ENCODE measurements around the gene RNASET2.

RNASET2 gene, protein sequence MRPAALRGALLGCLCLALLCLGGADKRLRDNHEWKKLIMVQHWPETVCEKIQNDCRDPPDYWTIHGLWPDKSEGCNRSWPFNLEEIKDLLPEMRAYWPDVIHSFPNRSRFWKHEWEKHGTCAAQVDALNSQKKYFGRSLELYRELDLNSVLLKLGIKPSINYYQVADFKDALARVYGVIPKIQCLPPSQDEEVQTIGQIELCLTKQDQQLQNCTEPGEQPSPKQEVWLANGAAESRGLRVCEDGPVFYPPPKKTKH

DNA sequence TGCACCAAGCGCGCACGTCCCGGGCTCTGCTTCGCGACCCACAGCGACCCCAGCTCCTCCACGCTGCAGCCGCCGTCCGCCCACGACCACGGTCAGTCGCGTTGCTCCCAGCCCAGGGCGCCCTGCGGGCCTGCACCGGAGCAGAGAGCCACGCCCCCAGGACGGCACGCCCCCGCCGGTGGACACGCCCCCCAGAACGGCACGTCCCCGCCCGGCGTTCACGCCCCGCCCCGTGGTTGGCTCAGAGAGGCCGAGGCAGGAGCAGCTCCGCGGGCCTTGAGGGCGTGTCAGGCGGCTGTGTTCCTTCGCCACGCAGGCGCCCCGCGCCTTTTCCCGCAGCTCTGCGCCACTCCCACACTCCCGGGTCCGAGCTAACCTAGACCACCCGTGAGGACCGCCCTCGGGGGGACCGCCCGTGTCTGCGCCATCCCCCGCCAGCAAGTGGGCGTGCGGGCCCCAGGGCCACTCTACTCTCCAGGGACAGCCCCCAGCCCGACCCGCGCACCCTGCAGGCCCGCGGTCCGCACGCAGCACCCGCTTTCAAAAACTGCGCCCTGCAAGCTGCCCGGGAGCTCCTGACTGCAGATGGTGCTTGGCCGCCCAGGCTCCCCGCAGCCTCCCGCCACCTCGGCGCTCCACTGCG is at the start of gene RNASET2:
TSS of gene RNASET2 (minus strand) at position 107 of the 643 bp plus-strand sequence. CDS start 368 bp downstream, outside the sequence.
- peak; percentile 98 for DNase-seq (ENCODE audit: low read depth)

DNA sequence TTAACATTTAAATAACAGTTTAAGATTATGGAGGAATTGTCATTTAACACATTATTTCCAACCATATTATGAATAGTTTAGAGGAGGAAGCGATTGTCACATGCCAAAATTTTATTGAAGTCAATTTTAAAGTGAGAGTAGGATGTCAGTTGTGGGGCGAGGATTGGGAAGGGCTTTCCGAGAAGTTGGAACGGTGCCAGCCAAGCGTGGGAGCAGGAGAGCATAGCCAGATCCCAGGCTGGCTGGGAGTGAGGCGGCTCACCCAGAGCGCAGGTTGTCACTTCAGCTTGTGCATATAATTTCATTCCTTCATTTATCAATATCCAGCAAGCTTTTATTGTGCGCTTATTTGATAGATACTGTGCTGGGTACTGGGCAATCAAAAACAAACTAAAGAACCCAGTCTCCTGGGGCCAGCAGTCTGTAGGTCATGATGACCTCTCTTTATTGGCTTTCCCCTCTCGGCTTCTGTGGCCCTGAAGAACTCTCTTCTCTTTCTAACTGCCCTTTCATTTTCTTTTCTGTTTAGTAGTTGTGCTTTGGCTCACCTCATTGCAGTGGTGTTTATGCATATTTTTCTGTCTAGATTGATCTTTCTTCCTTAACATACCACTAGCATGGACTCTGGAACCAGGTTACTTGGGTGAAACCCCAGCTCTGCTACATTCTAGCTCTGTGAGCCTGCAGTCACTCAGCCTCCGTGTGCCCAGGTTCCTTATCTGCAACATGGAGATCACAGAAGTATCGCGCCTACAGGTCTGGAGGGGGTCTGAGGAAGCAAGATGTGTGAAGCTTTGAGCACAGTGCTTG is 49.2 kb upstream of the RNASET2 start:
- no peak for DNase-seq (ENCODE audit: low read depth)

DNA sequence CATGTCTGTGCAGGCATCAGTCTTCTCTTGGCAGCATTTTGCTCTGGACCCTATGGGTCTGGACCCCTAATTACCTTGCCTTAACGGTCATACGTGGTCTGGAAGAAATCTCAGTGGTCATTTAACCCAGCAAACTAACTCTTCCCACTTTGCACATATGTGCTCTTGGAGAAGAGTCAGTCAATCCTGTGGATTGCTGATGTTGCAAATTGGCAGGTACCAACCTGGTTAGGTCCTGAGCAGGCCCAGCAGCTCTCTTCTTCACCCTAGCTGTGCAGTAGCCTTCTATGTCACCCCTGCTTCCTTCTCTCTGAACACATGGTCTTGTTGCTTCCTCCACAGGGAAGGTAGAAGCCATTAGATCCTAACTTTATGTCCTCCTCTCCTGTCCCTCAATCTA is 44.4 kb upstream of the RNASET2 start:
- no peak for DNase-seq (ENCODE audit: low read depth)

DNA sequence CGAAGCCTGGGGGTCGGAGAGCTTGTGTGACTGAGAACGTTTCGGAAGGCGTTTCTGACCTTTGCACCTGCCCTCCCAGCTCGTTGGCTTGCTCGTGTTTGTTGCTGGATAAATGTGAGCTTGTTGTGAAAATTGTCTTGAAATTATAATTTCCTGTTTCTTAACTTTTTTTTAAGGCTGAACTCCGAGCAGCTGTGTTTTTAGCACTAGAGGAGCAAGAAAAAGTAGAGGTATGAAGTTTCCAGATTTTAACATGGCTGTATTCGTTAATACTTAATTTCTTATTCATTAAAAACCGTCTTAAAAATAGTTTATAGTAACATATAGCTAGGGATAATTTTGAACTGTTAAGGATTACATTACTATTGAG is 43.5 kb upstream of the RNASET2 start:
- no peak for DNase-seq (ENCODE audit: low read depth)

DNA sequence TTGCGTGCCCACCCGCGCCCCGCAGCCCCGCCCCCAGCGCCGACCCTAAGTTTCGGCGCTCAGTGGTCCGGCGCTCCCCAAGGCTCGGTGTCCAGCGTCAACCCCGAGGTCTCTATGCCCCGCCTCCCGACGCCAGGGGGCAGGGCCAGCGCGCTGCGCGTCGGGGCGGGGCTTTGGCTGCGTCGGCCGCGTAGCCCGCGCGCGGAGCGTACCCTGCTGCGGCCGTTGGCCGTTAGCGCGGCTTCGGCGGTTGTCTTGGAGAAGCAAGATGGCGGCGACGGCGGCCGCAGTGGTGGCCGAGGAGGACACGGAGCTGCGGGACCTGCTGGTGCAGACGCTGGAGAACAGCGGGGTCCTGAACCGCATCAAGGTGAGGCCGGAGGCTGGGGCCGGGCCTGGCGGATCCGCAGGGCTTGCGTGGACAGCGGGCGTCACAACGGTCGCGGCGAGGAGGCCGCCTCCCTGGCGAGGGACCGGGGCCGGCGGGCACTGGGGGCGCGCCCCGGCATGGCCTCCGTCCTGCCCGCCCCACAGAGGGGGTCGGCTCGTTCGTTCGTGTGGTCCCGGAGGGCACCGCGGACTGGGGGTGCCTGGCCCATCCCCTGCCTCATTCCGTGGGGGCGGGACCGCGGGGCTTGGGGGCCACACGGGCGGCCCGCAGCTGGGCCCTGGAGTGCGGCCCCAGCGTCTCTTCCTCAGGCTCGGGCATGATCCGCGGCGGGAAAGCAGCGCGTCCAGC is 43.0 kb upstream of the RNASET2 start, which contains the start of gene CEP43:
TSS of gene CEP43 (plus strand) at position 253 of the 739 bp plus-strand sequence. CDS start at position 269, 16 bp downstream.
- peak; percentile 90 for DNase-seq (ENCODE audit: low read depth)

DNA sequence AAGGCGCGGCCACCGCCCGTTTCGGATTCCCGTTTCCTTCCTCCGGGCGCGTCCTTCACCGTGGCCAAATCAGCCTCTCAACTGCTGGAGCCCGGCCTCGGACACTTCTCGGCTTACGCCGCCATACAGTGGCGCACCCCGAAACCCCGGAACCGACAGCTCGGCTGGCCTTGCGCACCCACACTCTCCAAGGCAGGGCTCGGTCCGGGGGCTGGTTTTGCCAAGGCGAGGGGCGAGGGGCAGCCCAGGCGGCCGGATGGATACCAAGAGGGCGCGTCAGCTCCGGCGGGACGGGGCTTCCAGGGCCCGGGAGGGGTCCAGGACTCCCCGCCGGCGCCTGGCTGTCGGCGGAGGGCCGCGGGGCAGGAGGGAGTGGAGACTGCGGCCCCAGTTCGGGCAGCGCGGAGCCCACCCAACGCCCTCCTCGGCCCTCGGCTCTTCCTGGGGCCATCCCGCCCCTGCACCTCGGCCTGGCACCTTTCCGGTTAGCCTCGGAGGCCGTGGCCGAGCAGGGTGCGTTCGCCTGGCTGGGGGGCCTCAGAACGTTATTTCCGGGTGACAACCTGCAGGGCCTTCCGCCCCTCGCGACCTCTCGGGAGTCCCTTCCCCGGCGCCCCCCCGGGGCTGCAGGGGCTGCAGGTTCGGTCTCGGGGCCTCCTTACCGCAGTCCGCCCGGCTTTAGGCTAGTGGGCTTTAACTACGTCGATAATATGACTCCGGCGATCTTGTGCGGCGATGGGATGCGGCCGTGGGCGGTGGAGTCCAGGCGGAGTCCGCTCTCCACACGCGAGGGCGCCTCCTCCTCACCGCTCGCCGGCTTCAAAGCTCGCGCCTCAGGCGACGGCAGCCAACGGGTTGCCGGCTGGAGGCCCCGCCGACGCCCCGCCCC is 42.1 kb upstream of the RNASET2 start:
- peak; percentile 4 for DNase-seq (ENCODE audit: low read depth)

DNA sequence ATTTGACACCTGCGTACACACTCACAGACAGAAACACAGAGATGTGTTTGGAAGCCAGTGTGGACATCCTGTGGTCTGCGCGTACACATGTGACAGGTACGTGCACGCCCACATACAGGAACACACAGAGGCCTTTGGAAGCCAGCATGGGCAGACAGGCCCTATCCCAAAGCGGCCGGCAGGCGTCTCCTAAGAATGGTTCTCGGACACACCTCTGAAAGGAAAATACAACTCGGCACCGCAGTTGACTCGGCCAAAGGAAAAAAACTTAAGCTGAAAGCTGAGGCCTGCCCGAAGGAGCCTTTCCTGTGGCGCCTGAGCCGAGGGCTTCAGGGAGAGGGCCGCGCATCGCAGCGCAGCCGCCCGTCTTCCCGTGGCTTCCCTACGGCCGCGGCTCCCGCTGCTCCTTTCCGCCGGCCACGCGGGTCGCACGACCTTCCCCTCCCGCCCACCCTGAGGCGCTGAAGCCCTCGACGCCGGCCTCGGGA is 41.5 kb upstream of the RNASET2 start:
- DNase-seq (ENCODE audit: low read depth): peak; percentile 15

DNA sequence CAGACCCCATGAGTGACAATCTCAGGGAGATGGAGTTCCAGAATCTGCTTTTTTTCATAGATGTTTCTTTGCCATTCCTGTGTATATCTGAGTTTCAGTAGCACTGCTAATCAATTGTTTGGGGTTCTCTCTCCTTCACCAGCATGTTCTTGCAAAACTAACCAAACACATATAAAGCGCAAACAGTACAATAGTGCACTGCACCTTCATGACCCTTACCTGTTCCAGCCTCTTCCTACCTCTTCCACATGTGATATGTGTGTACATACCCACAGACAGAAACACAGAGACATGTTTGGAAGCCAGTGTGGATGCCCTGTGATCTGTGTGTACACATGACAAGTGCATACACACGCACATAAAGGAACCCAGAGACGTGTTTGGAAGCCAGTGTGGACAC is 41.0 kb upstream of the RNASET2 start:
- DNase-seq (ENCODE audit: low read depth): no peak

DNA sequence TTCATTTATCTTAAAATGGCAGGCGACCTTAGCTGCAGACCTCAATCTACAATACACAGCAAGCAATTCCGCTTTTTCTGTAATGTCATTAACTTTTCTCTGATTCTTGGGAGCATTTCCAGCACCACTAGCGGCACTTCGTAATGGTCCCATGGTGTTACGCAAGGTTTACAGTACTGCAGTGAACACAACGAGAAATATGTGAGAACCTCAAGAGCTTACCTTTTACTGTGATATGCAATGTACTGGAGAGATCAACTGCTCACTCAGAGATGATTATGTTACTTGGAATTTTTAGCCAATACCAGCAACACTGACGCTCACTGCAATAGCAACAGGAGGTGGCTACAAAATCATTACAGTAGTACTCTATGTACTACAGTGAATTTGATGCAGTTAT is 40.1 kb upstream of the RNASET2 start:
- no peak for DNase-seq (ENCODE audit: low read depth)

DNA sequence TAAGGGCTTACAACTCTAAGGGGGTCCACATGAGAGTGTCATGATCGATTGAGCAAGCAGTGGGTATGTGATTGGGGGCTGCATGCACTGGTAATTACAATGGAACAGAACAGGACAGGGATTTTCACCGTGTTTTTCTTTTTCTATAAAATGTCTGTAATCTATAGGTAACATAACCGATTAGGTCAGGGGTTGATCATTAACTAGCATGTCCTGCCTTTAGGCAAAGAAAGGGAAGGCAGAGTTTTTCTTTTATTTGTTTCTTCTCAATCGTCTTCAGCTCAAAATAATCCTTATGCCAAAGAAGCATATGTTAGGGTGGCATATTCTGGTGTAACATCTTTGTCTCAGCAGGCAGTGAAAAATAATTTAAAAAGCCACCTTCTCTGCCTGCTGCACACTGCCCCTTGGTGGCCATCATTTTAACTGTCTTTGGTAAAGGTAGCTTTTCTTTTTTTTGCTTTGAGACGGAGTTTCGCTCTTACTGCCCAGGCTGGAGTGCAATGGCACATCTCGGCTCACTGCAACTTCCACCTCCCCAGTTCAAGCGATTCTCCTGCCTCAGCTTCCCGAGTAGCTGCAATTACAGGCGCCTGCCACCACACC is 33.2 kb upstream of the RNASET2 start:
- peak; percentile 14 for DNase-seq (ENCODE audit: low read depth)

DNA sequence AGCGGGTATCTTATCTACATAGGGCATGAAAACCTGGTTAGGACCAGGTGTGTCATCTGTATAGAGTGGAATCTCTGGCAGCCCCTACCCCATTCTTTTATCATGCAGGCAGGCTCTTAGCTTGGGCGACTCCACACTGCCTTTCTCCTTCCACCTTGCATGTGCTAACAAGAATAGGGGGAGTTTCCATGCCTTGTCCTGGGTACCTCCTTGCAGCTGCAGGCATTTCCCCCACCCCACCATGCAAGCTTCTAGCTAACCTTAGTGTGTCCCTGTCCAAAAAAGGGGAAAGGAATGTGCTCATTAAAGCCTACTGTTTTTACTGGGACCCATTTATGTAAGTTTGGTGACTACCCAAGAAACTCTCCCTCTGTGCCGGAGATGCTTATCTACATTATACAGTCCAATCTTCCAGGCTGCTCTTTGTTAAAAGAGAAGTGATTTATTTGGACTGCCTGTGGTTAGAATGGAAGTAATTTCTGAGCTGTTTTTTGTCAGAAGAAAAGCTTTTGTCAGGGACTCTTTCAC is 32.4 kb upstream of the RNASET2 start:
- no peak for DNase-seq (ENCODE audit: low read depth)

DNA sequence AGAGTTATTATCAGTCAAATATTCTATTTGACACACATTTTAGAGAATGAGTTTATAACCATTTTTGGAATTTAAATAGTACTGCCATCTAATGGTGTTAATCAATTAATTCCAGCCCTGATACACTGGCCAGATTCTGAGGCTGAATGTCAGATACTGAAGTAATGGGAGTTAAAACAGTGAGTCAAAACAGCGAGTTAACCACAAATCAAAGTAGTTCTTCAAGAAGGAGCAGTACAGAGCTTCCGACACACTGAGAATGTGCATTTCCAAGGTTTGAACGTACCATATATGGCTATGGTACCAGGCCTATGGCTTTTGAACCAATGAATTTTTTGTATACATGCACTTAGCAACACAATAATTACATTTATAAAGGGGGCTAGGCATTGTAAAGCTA is 31.6 kb upstream of the RNASET2 start:
- DNase-seq (ENCODE audit: low read depth): no peak

DNA sequence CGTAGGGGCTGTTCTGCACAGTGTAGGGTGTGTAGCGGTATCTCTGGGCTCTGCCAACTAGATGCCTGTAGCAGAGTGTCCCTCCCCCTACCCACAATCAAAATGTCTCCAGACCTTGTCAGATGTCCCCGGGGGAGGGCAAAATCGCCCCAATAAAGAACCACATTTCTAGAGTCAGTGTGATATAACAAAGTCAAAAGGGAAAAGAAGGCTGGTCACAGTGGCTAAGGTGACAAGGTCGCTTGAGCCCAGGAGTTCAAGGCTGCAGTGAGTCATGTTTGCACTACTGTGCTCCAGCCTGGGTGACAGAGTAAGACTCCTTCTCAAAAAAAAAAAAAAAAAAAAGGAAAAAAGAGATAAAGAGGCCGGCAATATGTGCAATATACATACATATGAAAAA is 31.1 kb upstream of the RNASET2 start:
- DNase-seq (ENCODE audit: low read depth): no peak

DNA sequence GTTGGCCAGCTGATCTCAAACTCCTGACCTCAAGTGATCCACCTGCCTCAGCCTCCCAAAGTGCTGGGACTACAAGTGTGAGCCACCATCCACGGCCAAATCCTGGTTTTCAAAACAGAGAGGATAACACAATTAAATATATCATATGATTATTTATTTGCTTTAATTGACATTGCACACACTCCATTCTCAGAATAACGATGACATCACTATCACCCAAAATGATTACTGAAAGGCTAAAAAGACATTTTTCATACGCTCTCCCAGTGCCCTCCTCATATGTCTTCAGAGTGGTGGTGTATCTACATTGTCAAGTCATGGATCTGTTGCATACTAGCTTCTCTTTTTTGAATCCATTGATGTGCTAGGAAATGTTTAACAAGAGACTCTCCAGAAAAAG is 24.4 kb upstream of the RNASET2 start:
- no peak for DNase-seq (ENCODE audit: low read depth)

DNA sequence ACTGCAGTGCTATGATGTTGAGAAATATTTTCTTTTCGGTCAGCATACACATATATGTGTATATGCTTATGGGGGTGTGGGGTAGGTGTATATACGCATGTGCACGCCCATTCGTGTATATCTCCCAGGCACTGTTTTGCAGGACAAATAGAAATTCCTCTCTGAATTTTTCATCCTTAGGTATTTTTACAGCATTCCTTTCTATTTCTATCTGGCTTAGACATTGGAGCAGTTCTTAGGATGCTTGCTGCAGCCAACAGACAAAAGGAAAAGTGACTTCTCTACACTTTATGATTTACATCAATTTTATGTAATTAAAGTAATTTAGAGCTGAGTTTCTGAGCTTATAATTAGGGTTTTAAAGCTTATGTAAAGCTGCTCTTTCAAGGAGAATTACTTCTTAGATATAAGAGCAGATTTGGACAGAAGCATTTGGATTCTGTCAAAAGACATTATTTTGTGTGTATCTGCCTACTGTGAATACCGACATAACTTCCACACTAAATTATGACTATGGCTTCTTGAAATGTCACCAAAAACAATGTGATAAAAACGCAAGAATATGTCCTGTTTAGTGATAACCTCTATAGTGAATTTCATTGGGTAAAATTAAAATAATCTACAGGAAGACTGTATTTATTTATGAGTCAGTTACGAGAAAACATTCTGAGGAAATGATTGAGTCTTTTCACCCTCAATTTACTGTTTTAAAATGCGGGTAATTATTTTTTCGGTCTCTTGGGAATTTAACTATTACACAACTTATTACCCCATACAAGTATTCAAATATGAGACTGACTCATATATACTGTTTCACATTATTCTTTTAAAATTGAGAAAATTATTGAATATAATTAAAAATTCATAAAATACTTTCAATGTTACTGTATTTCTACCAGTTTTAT is 21.5 kb upstream of the RNASET2 start:
- no peak for DNase-seq (ENCODE audit: low read depth)

DNA sequence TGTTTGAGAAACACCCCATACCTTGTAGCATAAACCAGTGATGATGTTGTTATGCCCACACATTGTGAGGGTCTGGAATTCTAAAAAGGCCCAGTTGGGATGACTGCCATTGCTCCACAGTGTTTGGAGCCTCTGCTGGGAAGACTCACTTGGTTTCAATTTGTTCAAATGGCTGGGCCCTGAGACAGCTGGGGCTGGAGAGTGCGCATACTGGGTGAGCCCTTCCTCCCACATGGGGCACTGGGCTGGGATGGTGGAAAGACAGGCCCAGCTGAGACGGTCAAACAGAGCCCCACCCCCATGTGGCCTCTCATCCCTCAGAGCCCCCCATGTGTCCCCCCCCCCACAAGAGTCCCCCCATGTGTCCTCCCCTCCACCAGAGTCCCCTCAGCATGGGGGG is 20.3 kb upstream of the RNASET2 start:
- no peak for DNase-seq (ENCODE audit: low read depth)

DNA sequence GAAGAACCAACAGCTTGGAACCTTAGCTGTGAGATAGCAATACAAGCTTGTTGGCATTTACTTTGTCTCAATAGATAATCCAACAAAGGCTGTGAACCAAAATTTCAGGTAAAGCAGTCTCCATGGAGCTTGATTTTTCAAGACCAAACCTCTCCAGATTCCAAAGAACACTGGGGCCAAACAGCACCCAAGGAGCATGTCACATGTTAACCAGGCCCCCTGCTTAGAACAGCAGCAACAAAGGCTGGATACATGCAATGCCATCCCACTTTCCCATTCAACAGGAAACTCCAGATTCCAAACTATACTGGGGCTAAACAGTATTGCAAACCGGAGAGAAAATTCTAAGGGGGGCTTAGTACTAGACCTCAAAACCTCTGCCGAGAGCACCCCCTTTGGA is 15.8 kb upstream of the RNASET2 start:
- no peak for DNase-seq (ENCODE audit: low read depth)

DNA sequence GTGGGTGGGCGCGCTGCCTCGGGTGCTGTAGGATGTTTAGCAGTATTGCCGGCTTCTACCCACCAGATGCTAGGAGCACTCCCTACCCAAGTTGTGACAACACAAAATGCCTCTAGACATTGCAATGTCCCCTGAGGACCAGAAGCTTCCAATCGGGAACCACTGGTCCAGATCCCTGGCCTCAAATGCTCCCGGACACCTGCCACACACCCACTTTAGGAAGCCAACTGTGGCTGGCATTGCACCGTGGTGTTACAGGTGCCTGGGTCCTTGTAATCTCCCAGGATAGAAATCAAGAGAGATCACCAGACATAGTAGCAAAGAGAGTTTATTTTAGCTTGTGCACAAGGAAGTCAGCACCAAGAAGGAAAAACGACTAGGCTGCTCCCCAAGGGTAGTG is 14.9 kb upstream of the RNASET2 start:
- DNase-seq (ENCODE audit: low read depth): no peak

DNA sequence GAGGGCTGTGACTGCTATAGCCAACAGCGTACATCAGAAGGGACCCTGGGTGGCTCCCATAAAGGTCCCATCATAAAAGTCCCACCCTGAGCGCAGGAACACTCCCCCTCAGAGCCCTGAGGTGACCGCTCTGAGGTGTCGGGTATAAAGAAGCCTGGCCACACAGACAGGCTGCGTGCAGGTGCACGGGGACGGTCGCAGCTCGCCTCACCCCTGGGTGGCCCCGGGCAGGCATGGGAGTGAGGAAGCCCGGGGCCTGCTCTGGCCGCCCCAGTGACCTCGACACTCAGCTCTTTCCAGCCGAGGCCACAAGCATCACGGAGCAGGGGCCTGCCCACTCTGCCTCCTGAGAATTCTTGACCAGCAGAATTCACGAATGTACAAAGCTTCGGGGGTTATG is 14.4 kb upstream of the RNASET2 start:
- no peak for DNase-seq (ENCODE audit: low read depth)
